Hindlimb muscle (tissue), 1 donor: Measurements from ENCODE around the gene MIB1. TPM values are rescaled to one million over a fixed set of nuclear protein-coding genes. Genes with fewer than 3 reads are reported as not detected.
A peak's percentile ranks its signal among the peaks of the same experiment; 100 is the strongest.
"Not testable (repeated sequence)": the region's sequence is repeated elsewhere in the genome, so short reads cannot be mapped to it uniquely, and the experiment has no call there.

Experiments used
- DNase-seq: peaks from one replicate; pipeline ENCODE4 v3.0.0-alpha.2; 2013
- polyA plus RNA-seq: library from polyadenylated mRNA; unstranded; fragments of 120-200 nt; gene quantifications from one replicate; pipeline ENCODE4 v1.2.1, GENCODE V29; 2013; ENCODE audit not compliant: insufficient read length

Gene MIB1
- 46.1 TPM for polyA plus RNA-seq

GRCh38 chr18:21740538-21741311, at the start of gene MIB1:
TSS of gene MIB1 (plus strand) at chr18:21740792. CDS start at chr18:21741584, 792 bp downstream.
- peak; percentile 99 for DNase-seq

GRCh38 chr18:21693322-21693721, 47.3 kb upstream of the MIB1 start:
- DNase-seq = no peak

GRCh38 chr18:21700528-21701075, 40.0 kb upstream of the MIB1 start:
- no peak for DNase-seq

- no peak for DNase-seq
Measured at GRCh38 chr18:21701621-21702020, 39.0 kb upstream of the MIB1 start.

- no peak for DNase-seq
Measured at GRCh38 chr18:21702602-21703001, 38.0 kb upstream of the MIB1 start.

- no peak for DNase-seq
Measured at GRCh38 chr18:21703241-21703820, 37.3 kb upstream of the MIB1 start.

GRCh38 chr18:21704603-21705364, 35.8 kb upstream of the MIB1 start, which contains the start of gene ABHD3:
TSS of gene ABHD3 (minus strand) at chr18:21704774. CDS start at chr18:21704665, 109 bp downstream.
- DNase-seq = peak; percentile 90

- DNase-seq = no peak
Measured at GRCh38 chr18:21706386-21706865, 34.2 kb upstream of the MIB1 start.

- DNase-seq = not testable (repeated sequence)
Measured at GRCh38 chr18:21707130-21707529, 33.5 kb upstream of the MIB1 start.

GRCh38 chr18:21714474-21714873, 26.1 kb upstream of the MIB1 start:
- no peak for DNase-seq

- DNase-seq = no peak
Measured at GRCh38 chr18:21722687-21723086, 17.9 kb upstream of the MIB1 start.

- no peak for DNase-seq
Measured at GRCh38 chr18:21725201-21725600, 15.4 kb upstream of the MIB1 start.

GRCh38 chr18:21727702-21728101, 12.9 kb upstream of the MIB1 start:
- DNase-seq = no peak

- DNase-seq = no peak
Measured at GRCh38 chr18:21733011-21733410, 7.6 kb upstream of the MIB1 start.

GRCh38 chr18:21735452-21736015, 5.1 kb upstream of the MIB1 start:
- no peak for DNase-seq

GRCh38 chr18:21736926-21737325, 3.7 kb upstream of the MIB1 start:
- DNase-seq = not testable (repeated sequence)

- DNase-seq = peak; percentile 23
Measured at GRCh38 chr18:21739604-21740537, 721 bp upstream of the MIB1 start.

GRCh38 chr18:21741312-21741561, 645 bp downstream of the MIB1 start:
- DNase-seq = no peak

GRCh38 chr18:21741562-21742314, 1.1 kb downstream of the MIB1 start:
- DNase-seq = peak; percentile 36

- DNase-seq = no peak
Measured at GRCh38 chr18:21742315-21742687, 1.7 kb downstream of the MIB1 start.
